ENCODE results near the gene CACNA1I.

GRCh38 chr22:39731881-39732555, 161.5 kb downstream of the CACNA1I start:
- TF ChIP-seq, protein P1, sequence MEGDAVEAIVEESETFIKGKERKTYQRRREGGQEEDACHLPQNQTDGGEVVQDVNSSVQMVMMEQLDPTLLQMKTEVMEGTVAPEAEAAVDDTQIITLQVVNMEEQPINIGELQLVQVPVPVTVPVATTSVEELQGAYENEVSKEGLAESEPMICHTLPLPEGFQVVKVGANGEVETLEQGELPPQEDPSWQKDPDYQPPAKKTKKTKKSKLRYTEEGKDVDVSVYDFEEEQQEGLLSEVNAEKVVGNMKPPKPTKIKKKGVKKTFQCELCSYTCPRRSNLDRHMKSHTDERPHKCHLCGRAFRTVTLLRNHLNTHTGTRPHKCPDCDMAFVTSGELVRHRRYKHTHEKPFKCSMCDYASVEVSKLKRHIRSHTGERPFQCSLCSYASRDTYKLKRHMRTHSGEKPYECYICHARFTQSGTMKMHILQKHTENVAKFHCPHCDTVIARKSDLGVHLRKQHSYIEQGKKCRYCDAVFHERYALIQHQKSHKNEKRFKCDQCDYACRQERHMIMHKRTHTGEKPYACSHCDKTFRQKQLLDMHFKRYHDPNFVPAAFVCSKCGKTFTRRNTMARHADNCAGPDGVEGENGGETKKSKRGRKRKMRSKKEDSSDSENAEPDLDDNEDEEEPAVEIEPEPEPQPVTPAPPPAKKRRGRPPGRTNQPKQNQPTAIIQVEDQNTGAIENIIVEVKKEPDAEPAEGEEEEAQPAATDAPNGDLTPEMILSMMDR (IDR thresholded peaks at IDR 0.05; ENCODE audit: insufficient read depth, low read depth, low read length) = no peak
- TF ChIP-seq EZH2 (IDR thresholded peaks at IDR 0.05; ENCODE audit: insufficient read depth, low read length) = no peak

Measured in astrocyte (in vitro differentiated cells and primary cell).